Activated CD4-positive, alpha-beta memory T cell treated with anti-CD3 and anti-CD28 coated beads for 36 hours (primary cell): Measurements from ENCODE around the gene DPF3. TPM values are rescaled to one million over a fixed set of nuclear protein-coding genes. Genes with fewer than 3 reads are reported as not detected.

Source experiments
- CTCF ChIA-PET: fragments of 350-600 bp; sonication (Branson Sonifier 250); formaldehyde crosslinking; loops from one replicate; lab custom pipeline; 2021; ENCODE audit warnings: antibody characterized with exemption, inconsistent platforms; lab: Charles Lee
- POLR2A ChIA-PET: fragments of 350-600 bp; sonication (Branson Sonifier 250); formaldehyde crosslinking; loops from one replicate; lab custom pipeline; 2021; ENCODE audit warnings: antibody characterized with exemption; lab: Charles Lee
- DNase-seq: peaks from one replicate; pipeline ENCODE4 v3.0.0-alpha.2; 2020
- H3K27ac Mint-ChIP-seq: one replicate; pipeline ENCODE4 v1.8.0; 2021; ENCODE audit warnings: mixed read lengths
- H3K27me3 Mint-ChIP-seq: one replicate; pipeline ENCODE4 v1.8.0; 2021; ENCODE audit warnings: mixed read lengths
- H3K36me3 Mint-ChIP-seq: one replicate; pipeline ENCODE4 v1.8.0; 2021; ENCODE audit warnings: mixed read lengths
- H3K4me1 Mint-ChIP-seq: one replicate; pipeline ENCODE4 v1.8.0; 2021; ENCODE audit warnings: low read depth, mixed read lengths
- H3K4me3 Mint-ChIP-seq: one replicate; pipeline ENCODE4 v1.8.0; 2021; ENCODE audit warnings: mild to moderate bottlenecking, mixed read lengths
- H3K9me3 Mint-ChIP-seq: one replicate; pipeline ENCODE4 v1.8.0; 2021; ENCODE audit warnings: mixed read lengths
- intact Hi-C: fragments of 100-400 bp; cut with micrococcal nuclease; formaldehyde crosslinking; loops from one replicate; pipeline ENCODE4 v1.15.1; 2023
- total RNA-seq, 2 experiments: library from RNA; stranded (reverse); gene quantifications; one replicate each; pipeline ENCODE4 v1.2.3, GENCODE V29; 2021

The DPF3 gene
- total RNA-seq, 2 experiments from 2014 or later: 0.24 to 0.39 TPM

DNA sequence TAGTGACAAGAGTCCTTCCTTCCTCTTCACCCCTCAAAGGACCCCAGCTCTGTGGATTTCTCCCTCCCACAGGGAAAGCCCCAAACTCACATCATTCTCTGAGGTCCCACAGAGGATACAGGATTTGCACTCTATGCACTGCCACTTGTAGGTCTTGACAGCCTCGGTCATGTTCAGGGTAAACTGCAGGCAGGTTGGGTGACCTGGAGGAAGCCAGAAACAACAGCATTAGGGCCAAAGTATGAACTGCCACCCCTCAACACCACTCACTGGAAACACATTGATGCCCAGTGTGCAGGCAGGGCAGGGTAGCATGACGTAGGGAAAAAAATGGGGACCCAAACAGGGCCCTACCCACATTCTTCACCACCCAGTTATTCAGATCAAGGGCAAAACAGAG is 264.4 kb downstream of the DPF3 start:
- Mint-ChIP-seq H3K4me3 (no peak overlapping the region), H3K4me1 (no peaks in the 10 kb centered on the region), H3K27ac (no peak overlapping the region), H3K9me3 (peaks cover 13% of the 10 kb centered on the region), H3K36me3 (no peaks in the 10 kb centered on the region), H3K27me3 (peaks cover 8% of the 10 kb centered on the region)
- ChIA-PET CTCF (no interaction called here), POLR2A (no interaction called here)
- no peak for DNase-seq
- intact Hi-C loops: no loop called here

DNA sequence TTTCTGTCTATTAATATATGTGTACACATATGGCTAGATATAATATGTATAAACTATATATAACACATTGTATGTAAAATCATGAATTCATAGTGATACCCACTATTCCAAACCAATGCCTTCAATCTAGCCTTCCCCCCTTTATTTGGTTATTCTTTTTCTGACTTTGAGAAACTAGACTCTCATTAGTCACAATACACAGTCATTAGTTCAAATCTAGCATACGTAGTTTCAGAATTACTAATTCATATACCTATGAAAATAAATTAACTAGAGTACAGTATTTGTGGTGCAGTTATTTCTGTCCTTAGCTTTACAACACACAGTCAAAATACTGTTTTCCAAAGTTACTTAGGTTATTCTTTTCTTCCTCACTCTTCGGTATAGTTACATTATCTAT is 268.2 kb downstream of the DPF3 start:
- intact Hi-C loops: no loop called here
- POLR2A ChIA-PET: interaction anchor here (0.9 kb wide), 1 partner anchor 301 kb away, joined by 3 read pairs; the partner anchor contains the start of gene DCAF4
- no peak overlapping the region for H3K27ac Mint-ChIP-seq

DNA sequence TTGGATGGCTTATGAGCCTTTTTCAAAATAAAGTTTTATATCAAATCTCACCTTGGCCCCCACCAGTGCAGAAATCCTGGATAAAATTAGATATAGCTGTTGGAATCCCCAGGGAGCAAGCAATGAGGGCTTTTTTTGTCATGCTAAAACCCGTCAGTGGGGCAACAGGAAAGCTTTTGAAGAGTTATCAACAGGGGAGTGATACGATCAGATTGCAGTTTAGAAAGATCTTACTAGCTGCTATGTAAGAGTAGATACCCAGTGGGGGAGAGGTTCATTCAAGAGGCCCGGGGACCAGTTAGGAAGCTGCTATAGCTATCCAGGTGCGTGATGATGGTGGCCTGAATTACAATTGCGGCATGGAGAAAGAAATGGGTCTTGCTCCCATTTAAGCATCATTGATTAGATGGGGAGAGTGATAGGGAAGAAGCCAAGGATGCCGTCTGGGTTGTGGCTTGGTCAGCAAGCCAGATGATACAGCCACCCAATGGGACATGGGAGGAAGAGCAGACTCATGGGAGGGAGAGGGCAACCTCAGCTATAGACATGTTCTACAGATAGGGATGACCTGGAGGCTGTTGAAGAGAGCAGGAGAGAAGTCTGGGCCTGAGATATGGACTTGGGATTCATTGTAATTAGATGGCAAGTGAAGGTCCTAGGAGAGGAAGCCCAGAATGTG is 272.4 kb downstream of the DPF3 start:
- H3K4me1 Mint-ChIP-seq: no peaks in the 10 kb centered on the region
- peaks cover 3% of the 10 kb centered on the region for H3K9me3 Mint-ChIP-seq
- CTCF ChIA-PET: no interaction called here
- POLR2A ChIA-PET: no interaction called here
- no peaks in the 10 kb centered on the region for H3K27me3 Mint-ChIP-seq
- no peaks in the 10 kb centered on the region for H3K36me3 Mint-ChIP-seq
- no peak for DNase-seq
- intact Hi-C loops: no loop called here
- no peak overlapping the region for H3K4me3 Mint-ChIP-seq
- H3K27ac Mint-ChIP-seq: no peak overlapping the region

More for the DNA sequence above, 268.2 kb downstream of the DPF3 start:
- no peak for DNase-seq
- Mint-ChIP-seq H3K36me3 (no peaks in the 10 kb centered on the region), H3K4me1 (no peaks in the 10 kb centered on the region), H3K4me3 (no peak overlapping the region), H3K27me3 (peaks cover 1% of the 10 kb centered on the region), H3K9me3 (peaks cover 13% of the 10 kb centered on the region)
- CTCF ChIA-PET: no interaction called here

DNA sequence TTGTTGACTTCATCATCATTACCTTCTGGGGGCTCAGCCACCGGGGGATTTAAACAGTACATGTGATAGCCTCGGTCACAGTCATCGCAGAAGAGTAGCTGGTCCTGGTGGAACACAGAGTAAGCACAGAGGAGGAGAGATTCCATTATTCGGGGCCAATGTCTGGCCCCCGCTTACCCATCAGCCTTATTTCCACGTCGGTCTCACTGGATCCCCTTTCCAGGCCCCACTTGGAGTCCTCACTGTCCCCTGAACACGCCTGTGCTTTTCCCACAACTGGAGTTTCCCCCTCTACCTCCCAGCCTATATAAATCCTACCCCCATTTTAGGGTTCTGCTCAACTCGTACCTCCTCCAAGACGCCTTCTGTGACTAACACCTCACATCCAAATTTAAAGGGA is 274.0 kb downstream of the DPF3 start:
- Mint-ChIP-seq H3K27ac (no peak overlapping the region), H3K9me3 (no peaks in the 10 kb centered on the region), H3K36me3 (no peaks in the 10 kb centered on the region), H3K27me3 (no peaks in the 10 kb centered on the region), H3K4me1 (no peaks in the 10 kb centered on the region), H3K4me3 (no peak overlapping the region)
- intact Hi-C loops: no loop called here
- CTCF ChIA-PET: interaction anchor here (1.8 kb wide), 1 partner anchor 285 kb away, joined by 5 read pairs; no protein-coding TSS in a partner anchor
- POLR2A ChIA-PET: no interaction called here
- DNase-seq: no peak

DNA sequence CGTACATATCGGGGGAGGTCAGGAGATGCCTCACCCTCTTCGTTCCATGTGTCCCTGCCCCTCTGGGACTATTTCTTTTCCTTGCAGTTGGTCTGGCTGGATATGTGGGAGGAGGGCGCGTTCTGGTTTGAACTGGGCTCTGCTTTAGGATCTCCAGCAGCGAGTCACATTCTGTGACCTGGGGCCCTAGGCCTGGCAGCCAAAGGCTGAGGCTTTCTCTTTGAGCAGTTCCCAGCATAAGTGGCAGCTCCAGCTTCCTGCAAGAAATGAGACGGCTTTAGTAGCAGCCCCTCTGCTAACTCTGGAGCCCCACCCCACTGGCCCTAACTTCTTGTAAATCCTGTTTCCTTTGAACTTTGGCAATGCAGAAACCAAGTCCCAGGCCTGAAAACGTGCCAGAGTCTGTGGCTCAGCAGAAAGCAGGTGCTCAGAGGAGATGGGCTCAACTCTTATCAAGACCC is 274.8 kb downstream of the DPF3 start:
- Mint-ChIP-seq H3K9me3 (no peaks in the 10 kb centered on the region), H3K27ac (no peak overlapping the region), H3K36me3 (no peaks in the 10 kb centered on the region), H3K4me1 (no peaks in the 10 kb centered on the region), H3K4me3 (no peak overlapping the region), H3K27me3 (no peaks in the 10 kb centered on the region)
- no peak for DNase-seq
- POLR2A ChIA-PET: no interaction called here
- CTCF ChIA-PET: interaction anchor here (1.8 kb wide), 1 partner anchor 285 kb away, joined by 5 read pairs; no protein-coding TSS in a partner anchor
- intact Hi-C loops: no loop called here

DNA sequence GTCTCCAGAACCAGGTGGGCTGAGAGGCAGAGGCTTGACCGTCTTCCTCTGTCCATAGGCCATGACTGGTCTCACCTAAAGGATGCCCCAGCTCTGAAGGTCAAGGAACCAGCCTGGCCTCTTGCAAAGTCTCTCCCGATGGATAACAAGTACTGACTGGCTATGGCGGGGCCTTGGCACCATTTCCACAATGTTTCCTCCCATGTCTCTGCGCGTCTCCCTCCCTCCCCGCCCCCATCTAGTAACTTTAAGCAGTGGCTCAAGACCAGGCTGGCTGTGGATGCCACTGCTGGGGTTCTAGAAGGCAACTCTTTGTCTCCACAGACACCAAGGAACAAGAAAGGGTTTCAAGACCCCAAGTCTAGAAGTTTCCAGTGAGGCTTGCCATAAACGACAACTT is 275.5 kb downstream of the DPF3 start:
- ChIA-PET POLR2A (no interaction called here), CTCF (no interaction called here)
- intact Hi-C loops: no loop called here
- DNase-seq: no peak
- Mint-ChIP-seq H3K27ac (no peak overlapping the region), H3K4me1 (no peaks in the 10 kb centered on the region), H3K4me3 (no peak overlapping the region), H3K27me3 (no peaks in the 10 kb centered on the region), H3K36me3 (no peaks in the 10 kb centered on the region), H3K9me3 (no peaks in the 10 kb centered on the region)

DNA sequence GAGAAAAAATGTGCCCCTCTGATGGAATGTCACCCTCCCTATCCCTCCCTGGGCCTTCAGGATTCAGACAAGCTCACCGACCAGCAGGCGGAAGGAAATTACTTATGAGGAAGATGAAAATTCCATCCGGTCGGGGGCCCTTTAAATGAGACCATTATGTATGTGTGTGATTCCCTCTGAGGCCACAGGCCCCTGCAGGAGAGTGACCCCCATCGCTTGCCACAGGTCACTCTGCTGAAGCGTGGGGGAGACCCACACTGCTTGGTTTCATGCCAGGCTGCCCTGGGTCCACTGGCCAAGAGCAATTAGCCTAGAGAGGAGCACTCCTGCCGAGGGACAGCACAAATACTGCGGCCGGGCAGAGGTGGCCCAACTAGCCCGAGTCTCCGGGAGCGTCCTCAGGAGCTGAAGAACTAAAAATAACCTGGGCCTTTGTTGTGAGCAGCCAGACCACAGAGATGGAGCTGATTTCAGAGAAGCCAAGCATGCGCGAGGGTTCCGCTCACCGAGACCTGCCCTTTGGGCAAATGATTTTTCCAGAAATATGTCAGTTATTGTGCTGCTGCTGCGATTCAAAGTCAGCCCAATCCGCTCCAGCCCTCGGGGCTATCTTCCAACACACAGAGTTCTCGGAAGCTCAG is 276.4 kb downstream of the DPF3 start:
- Mint-ChIP-seq H3K36me3 (no peaks in the 10 kb centered on the region), H3K27ac (no peak overlapping the region), H3K9me3 (no peaks in the 10 kb centered on the region), H3K27me3 (no peaks in the 10 kb centered on the region), H3K4me3 (no peak overlapping the region), H3K4me1 (no peaks in the 10 kb centered on the region)
- no peak for DNase-seq
- intact Hi-C loops: no loop called here
- ChIA-PET POLR2A (interaction anchor here (0.6 kb wide), 1 partner anchor 246 kb away, joined by 3 read pairs; no protein-coding TSS in a partner anchor), CTCF (no interaction called here)

DNA sequence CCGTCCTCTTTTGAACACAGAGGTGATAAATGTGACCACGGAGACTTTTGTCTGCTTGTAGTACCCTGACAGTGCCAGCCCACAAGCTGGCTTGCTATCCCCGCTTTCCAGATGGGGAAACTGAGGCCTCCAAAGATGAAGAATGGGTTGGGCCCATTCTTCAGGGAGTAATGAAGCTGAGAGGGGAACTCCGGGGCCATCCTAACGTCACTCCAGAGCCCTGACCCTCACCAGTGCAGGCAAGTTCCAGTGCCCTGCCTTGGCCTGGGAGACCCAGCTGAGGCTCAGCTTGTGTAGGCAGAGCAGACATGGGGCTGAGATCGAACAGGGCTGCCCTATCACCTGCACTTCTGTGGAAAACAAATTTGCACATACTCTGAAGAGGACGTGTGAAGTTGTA is 277.1 kb downstream of the DPF3 start:
- no peak overlapping the region for H3K4me3 Mint-ChIP-seq
- no peak for DNase-seq
- CTCF ChIA-PET: no interaction called here
- H3K27me3 Mint-ChIP-seq: no peaks in the 10 kb centered on the region
- H3K27ac Mint-ChIP-seq: no peak overlapping the region
- intact Hi-C loops: no loop called here
- no peaks in the 10 kb centered on the region for H3K9me3 Mint-ChIP-seq
- POLR2A ChIA-PET: interaction anchor here (0.6 kb wide), 1 partner anchor 247 kb away, joined by 3 read pairs; no protein-coding TSS in a partner anchor
- no peaks in the 10 kb centered on the region for H3K4me1 Mint-ChIP-seq
- H3K36me3 Mint-ChIP-seq: no peaks in the 10 kb centered on the region

DNA sequence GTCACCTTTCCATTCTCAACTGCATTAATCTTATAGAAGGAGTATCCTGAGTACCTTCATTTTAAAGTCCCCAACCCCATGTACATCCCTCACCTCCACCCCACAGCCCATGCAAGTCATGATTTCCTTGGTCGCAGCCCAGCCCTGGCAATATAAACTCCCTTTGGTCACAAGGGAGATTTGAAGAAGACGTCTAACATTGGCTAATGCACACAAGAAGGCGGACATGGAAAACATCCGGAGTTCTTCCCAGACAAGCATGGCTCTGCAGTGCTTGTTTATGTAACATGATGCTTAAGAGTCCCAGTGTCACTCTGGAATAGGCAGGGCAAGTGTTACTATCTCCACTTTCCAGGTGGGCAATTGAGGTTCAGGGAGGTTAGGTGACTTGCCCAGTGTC is 277.6 kb downstream of the DPF3 start:
- Mint-ChIP-seq H3K9me3 (no peaks in the 10 kb centered on the region), H3K4me3 (no peak overlapping the region), H3K27me3 (no peaks in the 10 kb centered on the region), H3K27ac (no peak overlapping the region), H3K36me3 (no peaks in the 10 kb centered on the region), H3K4me1 (no peaks in the 10 kb centered on the region)
- intact Hi-C loops: no loop called here
- ChIA-PET POLR2A (no interaction called here), CTCF (no interaction called here)
- DNase-seq: no peak

DNA sequence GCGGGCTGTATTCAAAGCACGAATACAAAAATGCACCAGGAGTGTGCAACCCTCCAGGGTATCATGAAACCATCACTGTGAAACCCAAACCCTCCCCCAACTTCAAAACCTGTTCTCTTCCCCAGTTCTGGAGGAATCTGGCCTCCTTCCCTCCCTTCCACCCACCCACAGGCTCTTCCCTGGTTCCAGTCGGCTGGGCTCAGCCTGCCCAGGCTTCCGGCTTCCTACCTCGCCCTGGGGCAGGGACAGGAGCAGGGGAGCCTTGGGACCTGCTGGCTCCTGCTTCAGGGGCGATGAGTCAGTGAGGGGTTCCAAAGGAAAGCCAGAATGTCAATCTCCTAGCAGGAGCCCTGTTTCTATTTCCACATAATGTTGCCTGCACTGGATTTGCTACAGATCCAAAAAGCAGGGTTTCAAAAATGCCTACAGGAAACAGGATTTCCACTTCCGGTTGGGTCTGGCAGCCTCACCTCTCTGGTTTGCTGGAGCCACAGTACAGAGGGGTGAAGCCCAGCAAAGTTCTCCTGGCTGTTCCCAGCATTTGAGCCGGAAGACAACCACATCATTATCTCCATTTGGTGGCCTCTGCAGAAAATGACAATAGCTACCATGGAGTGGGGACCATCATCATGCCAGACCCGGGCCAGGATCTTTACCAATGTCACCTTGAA is 278.3 kb downstream of the DPF3 start:
- DNase-seq: no peak
- Mint-ChIP-seq H3K36me3 (no peaks in the 10 kb centered on the region), H3K27me3 (no peaks in the 10 kb centered on the region), H3K9me3 (no peaks in the 10 kb centered on the region), H3K4me3 (no peak overlapping the region), H3K4me1 (no peaks in the 10 kb centered on the region), H3K27ac (no peak overlapping the region)
- ChIA-PET POLR2A (no interaction called here), CTCF (no interaction called here)
- intact Hi-C loops: no loop called here

DNA sequence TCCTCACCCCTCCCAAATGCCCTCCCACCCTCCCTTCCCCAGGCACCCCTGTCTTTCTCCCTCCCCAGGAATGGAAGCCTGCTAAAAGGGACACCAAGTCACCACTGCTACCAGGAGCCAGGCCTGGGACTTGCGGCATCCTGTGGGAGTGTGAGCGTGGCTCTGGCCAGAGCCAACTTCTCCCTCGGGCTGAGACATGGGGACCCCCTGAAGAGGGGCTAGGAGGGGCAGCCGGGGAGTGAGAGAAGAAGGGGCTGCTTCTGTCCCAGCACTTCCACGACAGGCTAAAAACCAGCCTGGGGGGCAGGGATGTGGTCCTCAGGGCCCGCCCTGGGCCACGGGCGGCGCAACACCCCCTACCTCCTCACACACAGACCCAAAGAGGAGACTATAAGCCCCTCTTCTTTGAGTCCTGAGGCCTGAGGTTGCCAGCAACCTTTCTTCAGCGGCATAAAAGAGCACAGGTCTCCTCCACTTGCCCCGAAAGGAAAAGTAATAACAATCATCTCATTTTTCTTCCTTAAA is 278.9 kb downstream of the DPF3 start:
- ChIA-PET POLR2A (no interaction called here), CTCF (no interaction called here)
- H3K36me3 Mint-ChIP-seq: no peaks in the 10 kb centered on the region
- H3K9me3 Mint-ChIP-seq: no peaks in the 10 kb centered on the region
- H3K27ac Mint-ChIP-seq: no peak overlapping the region
- intact Hi-C loops: no loop called here
- H3K27me3 Mint-ChIP-seq: no peaks in the 10 kb centered on the region
- H3K4me1 Mint-ChIP-seq: no peaks in the 10 kb centered on the region
- no peak overlapping the region for H3K4me3 Mint-ChIP-seq
- DNase-seq: no peak

DNA sequence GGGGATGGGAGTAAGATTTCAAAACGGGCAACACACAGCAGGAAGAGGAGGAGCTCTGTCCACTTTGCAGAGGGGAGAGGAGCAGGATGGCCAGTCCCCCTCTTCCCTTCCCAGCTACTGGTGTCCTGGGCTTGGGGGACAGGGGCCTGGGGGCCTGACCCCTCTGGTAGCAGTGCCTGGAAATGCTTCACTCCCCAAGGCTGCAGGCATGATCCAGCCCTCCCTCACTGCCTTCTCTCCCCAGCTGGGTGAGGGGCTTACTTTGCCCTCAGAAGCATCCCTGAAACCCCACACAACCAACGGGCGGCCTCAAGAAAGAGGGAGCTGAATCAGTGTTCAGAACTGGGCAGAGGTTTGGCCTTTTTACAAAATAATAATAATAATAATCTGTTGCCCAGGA is 279.5 kb downstream of the DPF3 start:
- no peaks in the 10 kb centered on the region for H3K36me3 Mint-ChIP-seq

More for the DNA sequence above, 279.5 kb downstream of the DPF3 start:
- Mint-ChIP-seq H3K4me1 (no peaks in the 10 kb centered on the region), H3K9me3 (no peaks in the 10 kb centered on the region), H3K4me3 (no peak overlapping the region), H3K27me3 (no peaks in the 10 kb centered on the region), H3K27ac (no peak overlapping the region)
- ChIA-PET CTCF (no interaction called here), POLR2A (no interaction called here)
- intact Hi-C loops: no loop called here
- DNase-seq: no peak
